H1 (cell line): ENCODE measurements around the gene MUC22. TPM values are rescaled to one million over a fixed set of nuclear protein-coding genes. Genes with fewer than 3 reads are reported as not detected.

ENCODE experiments used
- CTCF ChIA-PET: fragments of 300-600 bp; sonication (Branson Sonifier 250); formaldehyde crosslinking; loops from one replicate; lab custom pipeline; 2021; ENCODE audit not compliant: partially characterized antibody; lab: Charles Lee
- POLR2A ChIA-PET: fragments of 300-600 bp; sonication (Branson Sonifier 250); formaldehyde crosslinking; loops from one replicate; lab custom pipeline; 2021; ENCODE audit warnings: inconsistent platforms; ENCODE audit not compliant: partially characterized antibody; lab: Charles Lee
- DNase-seq, 2 experiments: peaks; one replicate each; pipeline versions ENCODE4 v3.0.0 to v3.0.0-alpha.2; 2010 to 2022; ENCODE audit warnings: low spot score in 2 of 2, low read depth in 1 of 2, mixed read lengths in 1 of 2
- FAIRE-seq: peaks from 2 replicates; lab custom pipeline; 2011; peaks lifted over from hg19 to GRCh38; lab: Jason Lieb, UNC
- H2AFZ ChIP-seq: 2 replicates; pipeline ENCODE4 v1.8.1; 2012; ENCODE audit warnings: low read length, inconsistent platforms
- H2AK5ac ChIP-seq: 2 replicates; pipeline ENCODE4 v1.6.1; 2013; ENCODE audit warnings: low read depth, low read length
- H2BK120ac ChIP-seq: replicated peaks from 2 replicates; pipeline ENCODE3; 2013; ENCODE audit warnings: low read depth, low read length, inconsistent platforms
- H2BK12ac ChIP-seq: 2 replicates; pipeline ENCODE4 v1.6.1; 2013; ENCODE audit warnings: low read depth, low read length
- H2BK15ac ChIP-seq: 2 replicates; pipeline ENCODE4 v1.6.1; 2013; ENCODE audit warnings: low read length
- H2BK20ac ChIP-seq: 2 replicates; pipeline ENCODE4 v1.6.1; 2013; ENCODE audit warnings: low read length
- H2BK5ac ChIP-seq: 2 replicates; pipeline ENCODE4 v1.6.1; 2013; ENCODE audit warnings: low read depth, low read length
- H3K14ac ChIP-seq: 2 replicates; pipeline ENCODE4 v1.6.1; 2013; ENCODE audit warnings: inconsistent platforms; ENCODE audit not compliant: insufficient read length
- H3K18ac ChIP-seq: 2 replicates; pipeline ENCODE4 v1.6.1; 2013; ENCODE audit warnings: low read length; ENCODE audit errors: extremely low read depth
- H3K23ac ChIP-seq: 2 replicates; pipeline ENCODE4 v1.6.1; 2013; ENCODE audit warnings: inconsistent platforms; ENCODE audit not compliant: insufficient read length
- H3K23me2 ChIP-seq: 2 replicates; pipeline ENCODE4 v1.6.1; 2013; ENCODE audit warnings: low read depth, low read length
- H3K27ac ChIP-seq: 2 replicates; pipeline ENCODE4 v1.6.1; 2011; ENCODE audit warnings: low read depth, low read length, inconsistent platforms
- H3K27me3 ChIP-seq, 4 experiments: replicated peaks in 1 of 4; 1 replicate in 1 of 4; 2 replicates in 3 of 4; pipeline versions ENCODE4 v1.6.1 to v1.8.1; 2011 to 2013; ENCODE audit warnings: low read length in 3 of 4, mild to moderate bottlenecking in 3 of 4, inconsistent platforms in 2 of 4, mixed read lengths in 2 of 4, moderate library complexity in 1 of 4; ENCODE audit not compliant: control insufficient read depth in 3 of 4, insufficient read depth in 3 of 4; ENCODE audit errors: extremely low read depth in 1 of 4
- H3K36me3 ChIP-seq, 4 experiments: 2 replicates each; pipeline versions ENCODE4 v1.6.1 to v1.8.1; 2011 to 2013; ENCODE audit warnings: mild to moderate bottlenecking in 4 of 4, low read length in 3 of 4, moderate library complexity in 2 of 4, control low read depth in 1 of 4, inconsistent platforms in 1 of 4; ENCODE audit not compliant: insufficient read depth in 4 of 4, control insufficient read depth in 2 of 4
- H3K4ac ChIP-seq: replicated peaks from 2 replicates; pipeline ENCODE3; 2013; ENCODE audit warnings: low read length, low read depth, mixed read lengths, inconsistent platforms; ENCODE audit not compliant: insufficient read length
- H3K4me1 ChIP-seq, 4 experiments: replicated peaks in 1 of 4; 1 replicate in 1 of 4; 2 replicates in 3 of 4; pipeline versions ENCODE4 v1.6.1 to v1.8.1; 2011 to 2013; ENCODE audit warnings: low read length in 3 of 4, inconsistent platforms in 2 of 4, mixed read lengths in 1 of 4; ENCODE audit not compliant: insufficient read depth in 4 of 4, control insufficient read depth in 3 of 4
- H3K4me2 ChIP-seq, 2 experiments: 2 replicates each; pipeline versions ENCODE4 v1.6.1 to v1.8.1; 2011 to 2013; ENCODE audit warnings: low read depth in 2 of 2, low read length in 2 of 2, control low read depth in 1 of 2, inconsistent platforms in 1 of 2, mild to moderate bottlenecking in 1 of 2; ENCODE audit not compliant: insufficient read depth in 1 of 2
- H3K4me3 ChIP-seq, 4 experiments: fragments of 200-600, 300-600 bp in 1 of 4; sonication (generic), shearing (Covaris generic), sonication (Bioruptor Twin) in 1 of 4; 2 replicates each; pipeline versions ENCODE4 v1.5.1 to v1.8.1; 2011 to 2016; ENCODE audit warnings: low read length in 4 of 4, low read depth in 3 of 4, control low read depth in 2 of 4, inconsistent platforms in 2 of 4, mild to moderate bottlenecking in 2 of 4, mixed read lengths in 1 of 4, moderate library complexity in 1 of 4; ENCODE audit not compliant: insufficient read depth in 2 of 4; ENCODE audit errors: extremely low read depth in 1 of 4
- H3K56ac ChIP-seq: replicated peaks from 2 replicates; pipeline ENCODE3; 2013; ENCODE audit warnings: low read depth, mild to moderate bottlenecking, mixed read lengths, low read length, inconsistent platforms; ENCODE audit not compliant: insufficient read length
- H3K79me1 ChIP-seq: 2 replicates; pipeline ENCODE4 v1.6.1; 2013; ENCODE audit warnings: low read depth, low read length, control low read depth
- H3K79me2 ChIP-seq, 2 experiments: 2 replicates each; pipeline versions ENCODE4 v1.6.1 to v1.8.1; 2012 to 2013; ENCODE audit warnings: low read length in 2 of 2, mild to moderate bottlenecking in 2 of 2, inconsistent platforms in 1 of 2; ENCODE audit not compliant: insufficient read depth in 2 of 2, control insufficient read depth in 1 of 2
- H3K9ac ChIP-seq, 4 experiments: replicated peaks in 1 of 4; 1 replicate in 1 of 4; 2 replicates in 3 of 4; pipeline versions ENCODE4 v1.6.1 to v1.8.1; 2011 to 2013; ENCODE audit warnings: low read depth in 3 of 4, low read length in 3 of 4, control low read depth in 2 of 4, mild to moderate bottlenecking in 2 of 4, moderate library complexity in 2 of 4, inconsistent platforms in 1 of 4; ENCODE audit errors: extremely low read depth in 1 of 4
- H3K9me3 ChIP-seq, 2 experiments: 2 replicates each; pipeline versions ENCODE4 v1.6.1 to v1.8.1; 2012 to 2013; ENCODE audit warnings: mild to moderate bottlenecking in 2 of 2, moderate library complexity in 2 of 2, control low read depth in 1 of 2, inconsistent platforms in 1 of 2, low read depth in 1 of 2, low read length in 1 of 2, mixed read lengths in 1 of 2; ENCODE audit not compliant: insufficient read depth in 2 of 2
- H4K20me1 ChIP-seq, 2 experiments: replicated peaks in 1 of 2; 2 replicates each; pipeline versions ENCODE3 to v1.8.1; 2011 to 2013; ENCODE audit warnings: inconsistent platforms in 2 of 2, low read length in 2 of 2, mild to moderate bottlenecking in 1 of 2; ENCODE audit not compliant: insufficient read depth in 2 of 2, control insufficient read depth in 1 of 2
- H4K5ac ChIP-seq: 2 replicates; pipeline ENCODE4 v1.6.1; 2013; ENCODE audit warnings: low read length, low read depth, mixed read lengths, inconsistent platforms; ENCODE audit not compliant: insufficient read length
- H4K8ac ChIP-seq: 2 replicates; pipeline ENCODE4 v1.8.0; 2013; ENCODE audit warnings: mild to moderate bottlenecking, moderate library complexity, low read length, inconsistent platforms; ENCODE audit not compliant: insufficient read depth; ENCODE audit errors: extremely low read depth
- H4K91ac ChIP-seq: replicated peaks from 2 replicates; pipeline ENCODE3; 2013; ENCODE audit warnings: low read length, mixed read lengths, inconsistent platforms; ENCODE audit not compliant: insufficient read length
- KDM4A ChIP-seq: IDR thresholded peaks from one replicate; pipeline ENCODE4 v1.7.1; 2012; ENCODE audit warnings: low read depth, mild to moderate bottlenecking, moderate library complexity, low read length, inconsistent platforms; ENCODE audit not compliant: severe bottlenecking
- MAX ChIP-seq: IDR thresholded peaks from 2 replicates; pipeline ENCODE4 v1.6.1; 2012; ENCODE audit warnings: inconsistent platforms
- SAP30 ChIP-seq: fragments of 300-600 bp; sonication (generic); IDR thresholded peaks from 2 replicates; pipeline ENCODE4 v1.7.1; 2012; ENCODE audit warnings: low read length, moderate library complexity, mild to moderate bottlenecking, inconsistent platforms; ENCODE audit not compliant: insufficient read depth, insufficient replicate concordance
- SIX5 ChIP-seq: IDR thresholded peaks from 2 replicates; pipeline ENCODE4 v1.6.1; 2011; ENCODE audit warnings: mild to moderate bottlenecking, low read depth, low read length
- SRF ChIP-seq: IDR thresholded peaks from 2 replicates; pipeline ENCODE4 v1.6.1; 2011; ENCODE audit warnings: mild to moderate bottlenecking, low read depth, low read length, moderate library complexity
- WGBS, 2 experiments: shearing (Covaris generic) in 1 of 2; methylation state at CpG; one replicate each; pipeline versions ENCODE4 v1.1.6 to v1.1.7; 2013 to 2015; ENCODE audit warnings: low lambda C conversion rate in 2 of 2, mixed read lengths in 2 of 2, inconsistent platforms in 1 of 2, low coverage in 1 of 2, missing lambda C conversion rate in 1 of 2; ENCODE audit not compliant: insufficient replicate concordance in 2 of 2, insufficient coverage in 1 of 2, insufficient read length in 1 of 2; ENCODE audit errors: extremely low coverage in 1 of 2, missing lambda C conversion rate in 1 of 2; 5-methylcytosine and 5-hydroxymethylcytosine counted together
- polyA plus RNA-seq, 7 experiments: library from polyadenylated mRNA; depleted of rRNA in 3 of 7; stranded (reverse) in 5 of 7; unstranded in 2 of 7; fragments of >200 nt in 5 of 7; fragments of 200-250 nt in 2 of 7; gene quantifications; 1 replicate in 5 of 7; 2 replicates in 1 of 7; 4 replicates in 1 of 7; pipeline versions ENCODE4 v1.2.1 to v1.2.3, GENCODE V29; 2011 to 2013; ENCODE audit warnings: missing spikeins in 2 of 7, mixed read lengths in 2 of 7
- total RNA-seq: library from RNA; stranded (reverse); fragmentation: NEBNext Ultra II Directional; extraction: Animal tissue kit (Norgen Biotek cat#: 25700); gene quantifications from 2 replicates; pipeline ENCODE4 v1.2.1, GENCODE V29; 2021

The MUC22 gene
- total and polyA plus RNA-seq, 2 of the 8 experiments (the other 6 are each of a cell fraction or from before 2014, with no cell fraction given): 0.02 TPM; not detected in 1

DNA sequence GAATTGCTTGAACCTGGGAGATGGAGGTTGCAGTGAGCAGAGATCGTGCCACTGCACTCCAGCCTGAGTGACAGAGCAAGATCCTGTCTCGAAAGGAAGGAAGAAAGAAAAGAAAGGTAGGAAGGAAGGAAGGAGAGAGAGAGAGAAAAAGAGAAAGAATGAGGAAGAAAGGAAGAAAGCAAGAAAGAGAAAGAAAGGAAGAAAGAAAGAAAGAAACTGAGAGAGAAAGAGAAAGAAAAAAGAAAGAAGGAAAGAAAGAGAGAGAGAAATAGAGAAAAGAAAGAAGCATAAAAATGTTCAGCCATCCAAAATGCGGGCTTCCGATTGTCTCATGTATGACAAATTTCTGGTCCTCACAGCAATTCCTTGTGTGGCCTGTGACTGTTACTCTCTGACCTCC is 22.8 kb downstream of the MUC22 start:
- H2BK120ac ChIP-seq: no peak overlapping the region
- H3K4ac ChIP-seq: no peak overlapping the region
- no peak overlapping the region for H3K14ac ChIP-seq
- H3K23me2 ChIP-seq: no peaks in the 10 kb centered on the region
- H3K4me3 ChIP-seq: no peak overlapping the region
- H3K36me3 ChIP-seq: no peaks in the 10 kb centered on the region
- no peaks in the 10 kb centered on the region for H3K79me2 ChIP-seq
- no peak overlapping the region; the same call in 1 of the 2 replicates for H2AFZ ChIP-seq
- 87% methylated on average over 4 of the region's 4 CpGs; no CpG with 5 or more reads in 1 of the 2 experiments for WGBS, 2 experiments
- no peak overlapping the region for H2BK5ac ChIP-seq
- H2BK15ac ChIP-seq: no peak overlapping the region
- no peak overlapping the region for H2BK12ac ChIP-seq
- FAIRE-seq (no peak), DNase-seq (no peak)
- no peak overlapping the region for H2BK20ac ChIP-seq
- no peaks in the 10 kb centered on the region for H4K20me1 ChIP-seq
- no peaks in the 10 kb centered on the region for H3K79me1 ChIP-seq
- H3K4me1 ChIP-seq: no peaks in the 10 kb centered on the region
- no peak overlapping the region for H4K91ac ChIP-seq
- H4K5ac ChIP-seq: no peak overlapping the region
- no peak overlapping the region for H3K56ac ChIP-seq
- POLR2A ChIA-PET: interaction anchor here (1.1 kb wide), 1 partner anchor 418 kb away, joined by 4 read pairs; no protein-coding TSS in a partner anchor
- no peak overlapping the region for H3K27ac ChIP-seq
- H3K9ac ChIP-seq: no peak overlapping the region
- no peaks in the 10 kb centered on the region for H3K27me3 ChIP-seq
- H3K23ac ChIP-seq: no peak overlapping the region
- TF ChIP-seq KDM4A (no peak), SIX5 (no peak), MAX (no peak), SAP30 (no peak), SRF (no peak)
- TF ChIP-seq, all 59 proteins: peak for 0
- CTCF ChIA-PET: interaction anchor here (1.1 to 2.3 kb wide), 2 partner anchors 9 to 29 kb away, joined by 4 to 5 read pairs; no protein-coding TSS in a partner anchor
- Histone ChIP-seq H3K18ac (no peak overlapping the region), H3K4me2 (no peak overlapping the region), H3K9me3 (peaks cover 0 to 9% of the 10 kb centered on the region in 2 experiments; a peak in 2 of 4 replicates), H4K8ac (no peak overlapping the region), H2AK5ac (no peak overlapping the region)
